ENCODE measurements around the gene SLC6A17. TPM values are rescaled to one million over a fixed set of nuclear protein-coding genes. Genes with fewer than 3 reads are reported as not detected.

The SLC6A17 gene
- total and polyA plus RNA-seq, 9 of the 15 experiments (the other 6 are each of a cell fraction or from before 2014, with no cell fraction given), result not detected

GRCh38 chr1:110106013-110106941, 44.0 kb upstream of the SLC6A17 start (continued):
- no peak for TF ChIP-seq FOXP4 (CRISPR knock-in tag; IDR thresholded peaks at IDR 0.05; ENCODE audit: borderline replicate concordance)
- peak; percentile 64; the same call in 1 of the 2 replicates for TF ChIP-seq CTBP1 (IDR thresholded peaks at IDR 0.05; ENCODE audit: borderline replicate concordance)
- TF ChIP-seq HINFP (tag; conservative IDR thresholded peaks at IDR 0.05; ENCODE audit: low read depth), result no peak
- TF ChIP-seq UBTF (IDR thresholded peaks at IDR 0.05; ENCODE audit: borderline replicate concordance in 1 of 2, low read depth in 2 of 2, low read length in 2 of 2), result 0 out of 4 replicates have a peak, but pooled peaks of 1 of the 2 experiments have one; percentile 29
- no peak for TF ChIP-seq ARID3A (IDR thresholded peaks at IDR 0.05; ENCODE audit: borderline replicate concordance, low read depth, low read length)
- TF ChIP-seq ZNF511 (CRISPR knock-in tag; IDR thresholded peaks at IDR 0.05), result no peak
- TF ChIP-seq RBM22 (IDR thresholded peaks at IDR 0.05; ENCODE audit: low read depth, low read length, poor library complexity, severe bottlenecking), result no peak
- TF ChIP-seq HNRNPH1 (optimal IDR thresholded peaks at IDR 0.05; ENCODE audit: low read depth, low read length), result no peak
- no peak for TF ChIP-seq PATZ1 (CRISPR knock-in tag; IDR thresholded peaks at IDR 0.05; ENCODE audit: borderline replicate concordance)
- no peak for TF ChIP-seq ZBTB49 (CRISPR knock-in tag; IDR thresholded peaks at IDR 0.05; ENCODE audit: borderline replicate concordance)

All from K562 (cell line).